IMR-90 (cell line): ENCODE measurements around the gene METRNL. TPM values are rescaled to one million over a fixed set of nuclear protein-coding genes. Genes with fewer than 3 reads are reported as not detected.

Experiments
- ATAC-seq: fragments of 200-7000 bp; cut with Tn5 transposase; 2 replicates; pipeline ENCODE4 v1.9.1; 2020; ENCODE audit warnings: low read depth, mild to moderate bottlenecking, moderate library complexity
- BruUV-seq: library from RNA; stranded (reverse); fragments of 400-500 nt; replicated peaks from 2 replicates; lab custom pipeline; 2021; lab: Mats Ljungman, UMichigan
- CTCF ChIA-PET: fragments of 300-600 bp; formaldehyde crosslinking; extraction: SDS; loops from one replicate; lab custom pipeline; 2021; ENCODE audit warnings: antibody characterized with exemption; lab: Yijun Ruan, JAX
- POLR2A ChIA-PET: fragments of 300-600 bp; sonication (Branson Sonifier 250); formaldehyde crosslinking; loops from one replicate; lab custom pipeline; 2022; ENCODE audit warnings: antibody characterized with exemption; ENCODE audit not compliant: unreplicated experiment; lab: Charles Lee
- DNase-seq: peaks from one replicate; pipeline ENCODE4 v3.0.0; 2013
- H2AFZ ChIP-seq: replicated peaks from 2 replicates; pipeline ENCODE3; 2013; ENCODE audit warnings: low read length, mild to moderate bottlenecking; ENCODE audit not compliant: poor library complexity
- H2AK5ac ChIP-seq: 2 replicates; pipeline ENCODE4 v1.6.1; 2013; ENCODE audit warnings: low read depth, low read length, inconsistent platforms
- H2AK9ac ChIP-seq: replicated peaks from 2 replicates; pipeline ENCODE3; 2013; ENCODE audit warnings: mild to moderate bottlenecking, low read depth, low read length, moderate library complexity; ENCODE audit not compliant: poor library complexity
- H2BK120ac ChIP-seq: 2 replicates; pipeline ENCODE4 v1.6.1; 2013; ENCODE audit warnings: low read depth, low read length, inconsistent platforms
- H2BK15ac ChIP-seq: 3 replicates; pipeline ENCODE4 v1.6.1; 2013; ENCODE audit warnings: low read depth, low read length, inconsistent platforms
- H2BK20ac ChIP-seq: 2 replicates; pipeline ENCODE4 v1.6.1; 2013; ENCODE audit warnings: low read depth, mild to moderate bottlenecking, inconsistent platforms, low read length, moderate library complexity
- H2BK5ac ChIP-seq: 2 replicates; pipeline ENCODE4 v1.6.1; 2013; ENCODE audit warnings: mild to moderate bottlenecking, low read depth, low read length, inconsistent platforms; ENCODE audit not compliant: poor library complexity, severe bottlenecking
- H3K14ac ChIP-seq: replicated peaks from 2 replicates; pipeline ENCODE4 v1.6.1; 2013; ENCODE audit warnings: low read depth, low read length, inconsistent platforms
- H3K18ac ChIP-seq: 2 replicates; pipeline ENCODE4 v1.6.1; 2013; ENCODE audit warnings: low read depth, low read length, control low read depth
- H3K23ac ChIP-seq: 2 replicates; pipeline ENCODE4 v1.6.1; 2013; ENCODE audit warnings: low read depth, low read length, inconsistent platforms
- H3K27ac ChIP-seq: 2 replicates; pipeline ENCODE4 v1.5.1; 2013; ENCODE audit warnings: mild to moderate bottlenecking, control low read depth, low read length; ENCODE audit not compliant: insufficient read depth
- H3K27me3 ChIP-seq: 2 replicates; pipeline ENCODE4 v1.6.1; 2013; ENCODE audit warnings: low read length; ENCODE audit not compliant: control insufficient read depth, insufficient read depth
- H3K36me3 ChIP-seq: 2 replicates; pipeline ENCODE4 v1.6.1; 2013; ENCODE audit warnings: low read length, mixed read lengths; ENCODE audit not compliant: control insufficient read depth, insufficient read depth
- H3K4ac ChIP-seq: 2 replicates; pipeline ENCODE4 v1.6.1; 2013; ENCODE audit warnings: low read depth, low read length, inconsistent platforms
- H3K4me1 ChIP-seq: 2 replicates; pipeline ENCODE4 v1.6.1; 2013; ENCODE audit warnings: low read length, mixed read lengths; ENCODE audit not compliant: control insufficient read depth, insufficient read depth
- H3K4me2 ChIP-seq: 2 replicates; pipeline ENCODE4 v1.6.1; 2013; ENCODE audit warnings: low read depth, mild to moderate bottlenecking, control low read depth, low read length, moderate library complexity
- H3K4me3 ChIP-seq: 2 replicates; pipeline ENCODE4 v1.5.1; 2013; ENCODE audit warnings: low read depth, mild to moderate bottlenecking, control low read depth, low read length, moderate library complexity; ENCODE audit not compliant: insufficient read depth
- H3K56ac ChIP-seq: 2 replicates; pipeline ENCODE4 v1.6.1; 2013; ENCODE audit warnings: low read length, inconsistent platforms; ENCODE audit not compliant: insufficient read depth; ENCODE audit errors: extremely low read depth
- H3K79me1 ChIP-seq, 2 experiments: 2 replicates each; pipeline ENCODE4 v1.6.1; 2013; ENCODE audit warnings: low read length in 2 of 2, inconsistent platforms in 1 of 2, low read depth in 1 of 2
- H3K9ac ChIP-seq: 2 replicates; pipeline ENCODE4 v1.6.1; 2013; ENCODE audit warnings: low read depth, low read length, control low read depth
- H3K9me1 ChIP-seq: 2 replicates; pipeline ENCODE4 v1.6.1; 2013; ENCODE audit warnings: low read length, inconsistent platforms; ENCODE audit not compliant: insufficient read depth
- H3K9me3 ChIP-seq: 2 replicates; pipeline ENCODE4 v1.6.1; 2013; ENCODE audit warnings: low read length; ENCODE audit not compliant: control insufficient read depth, insufficient read depth
- H4K20me1 ChIP-seq: 2 replicates; pipeline ENCODE4 v1.6.1; 2013; ENCODE audit warnings: low read length, inconsistent platforms; ENCODE audit not compliant: insufficient read depth
- H4K5ac ChIP-seq: 2 replicates; pipeline ENCODE4 v1.6.1; 2013; ENCODE audit warnings: mild to moderate bottlenecking, low read depth, low read length, control low read depth
- H4K8ac ChIP-seq, 2 experiments: 2 replicates each; pipeline ENCODE4 v1.6.1; 2013; ENCODE audit warnings: low read depth in 2 of 2, low read length in 2 of 2, control low read depth in 1 of 2, inconsistent platforms in 1 of 2
- H4K91ac ChIP-seq: 2 replicates; pipeline ENCODE4 v1.6.1; 2013; ENCODE audit warnings: low read depth, low read length, inconsistent platforms; ENCODE audit not compliant: insufficient read depth
- BHLHE40 ChIP-seq: fragments of 150-350 bp; IDR thresholded peaks from 2 replicates; pipeline ENCODE4 v1.6.1; 2016; ENCODE audit warnings: mild to moderate bottlenecking, low read depth, low read length
- CEBPB ChIP-seq: IDR thresholded peaks from 2 replicates; pipeline ENCODE4 v1.6.1; 2012; ENCODE audit warnings: low read depth, low read length, improper control_type of control experiment
- CHD1 ChIP-seq: IDR thresholded peaks from 2 replicates; pipeline ENCODE4 v1.6.1; 2012; ENCODE audit warnings: low read depth, low read length, improper control_type of control experiment
- FOS ChIP-seq: fragments of 150-350 bp; IDR thresholded peaks from 2 replicates; pipeline ENCODE4 v1.6.1; 2016; ENCODE audit warnings: low read depth, low read length
- MAFK ChIP-seq: IDR thresholded peaks from 2 replicates; pipeline ENCODE4 v1.6.1; 2012; ENCODE audit warnings: low read depth, low read length, improper control_type of control experiment
- MAZ ChIP-seq: IDR thresholded peaks from 2 replicates; pipeline ENCODE4 v1.6.1; 2012; ENCODE audit warnings: low read depth, mild to moderate bottlenecking, low read length, improper control_type of control experiment, moderate library complexity, borderline replicate concordance
- MXI1 ChIP-seq: IDR thresholded peaks from 2 replicates; pipeline ENCODE4 v1.6.1; 2012; ENCODE audit warnings: low read depth, mild to moderate bottlenecking, low read length, moderate library complexity, borderline replicate concordance
- NFE2L2 ChIP-seq: fragments of 150-350 bp; IDR thresholded peaks from 2 replicates; pipeline ENCODE4 v1.6.1; 2016; ENCODE audit warnings: low read depth, mild to moderate bottlenecking, low read length
- POLR2A ChIP-seq: IDR thresholded peaks from 2 replicates; pipeline ENCODE4 v1.6.1; 2012; ENCODE audit warnings: mild to moderate bottlenecking, low read depth, low read length
- RAD21 ChIP-seq: IDR thresholded peaks from 2 replicates; pipeline ENCODE4 v1.6.1; 2012; ENCODE audit warnings: low read length, improper control_type of control experiment
- RCOR1 ChIP-seq: IDR thresholded peaks from 2 replicates; pipeline ENCODE4 v1.6.1; 2012; ENCODE audit warnings: mild to moderate bottlenecking, low read length, improper control_type of control experiment; ENCODE audit not compliant: insufficient replicate concordance
- RFX5 ChIP-seq: IDR thresholded peaks from 2 replicates; pipeline ENCODE4 v1.8.0; 2012; ENCODE audit warnings: low read depth, mild to moderate bottlenecking, low read length, moderate library complexity
- SMC3 ChIP-seq: fragments of 150-350 bp; IDR thresholded peaks from 2 replicates; pipeline ENCODE4 v1.6.1; 2016; ENCODE audit warnings: low read depth, mild to moderate bottlenecking, antibody characterized with exemption, low read length, moderate library complexity
- WGBS, 2 experiments: methylation state at CpG; one replicate each; pipeline versions ENCODE4 v1.1.5 to v1.1.7; 2013; ENCODE audit warnings: missing lambda C conversion rate in 2 of 2; ENCODE audit not compliant: insufficient read length in 1 of 2; ENCODE audit errors: extremely low coverage in 2 of 2; 5-methylcytosine and 5-hydroxymethylcytosine counted together
- dilution Hi-C: fragments of 300-500 bp; cut with HindIII; formaldehyde crosslinking; loops from one replicate; pipeline ENCODE4 v1.14.3; 2018; ENCODE audit warnings: low sequenced_read_pairs; ENCODE audit not compliant: unreplicated experiment
- in situ Hi-C: fragments of 300-500 bp; cut with MboI; formaldehyde crosslinking; loops from 3 replicates; pipeline ENCODE4 v1.14.3; 2019; ENCODE audit warnings: low sequenced_read_pairs, inconsistent platforms, mixed read lengths
- intact Hi-C: fragments of 100-400 bp; cut with micrococcal nuclease; formaldehyde crosslinking; loops from 2 replicates; pipeline ENCODE4 v1.10.0; 2022
- polyA plus RNA-seq, 3 experiments: library from polyadenylated mRNA; depleted of rRNA; stranded (reverse); fragments of >200 nt; gene quantifications; 2 replicates each; pipeline ENCODE4 v1.2.3, GENCODE V29; 2012; ENCODE audit warnings: low replicate concordance in 1 of 3
- total RNA-seq: library from RNA; depleted of rRNA; stranded (reverse); fragments of >200 nt; gene quantifications from 2 replicates; pipeline ENCODE4 v1.2.3, GENCODE V29; 2012
- TF ChIP-seq, protein P1 (sequence below): fragments of 150-350 bp; IDR thresholded peaks from 2 replicates; pipeline ENCODE4 v1.6.1; 2017; ENCODE audit warnings: mild to moderate bottlenecking, antibody characterized with exemption, low read length, low read depth
- TF ChIP-seq, protein P2 (sequence below): fragments of 150-350 bp; IDR thresholded peaks from 2 replicates; pipeline ENCODE4 v1.6.1; 2016; ENCODE audit warnings: low read depth, mild to moderate bottlenecking, low read length, moderate library complexity, borderline replicate concordance
- TF ChIP-seq, protein P3 (sequence below): conservative IDR thresholded peaks from 2 replicates; pipeline ENCODE4 v1.5.1; 2012; ENCODE audit warnings: mild to moderate bottlenecking, low read depth, low read length, improper control_type of control experiment

METRNL gene
- total and polyA plus RNA-seq, 2 of the 4 experiments (the other 2 are of a cell fraction): 17.9 to 48.2 TPM

DNA sequence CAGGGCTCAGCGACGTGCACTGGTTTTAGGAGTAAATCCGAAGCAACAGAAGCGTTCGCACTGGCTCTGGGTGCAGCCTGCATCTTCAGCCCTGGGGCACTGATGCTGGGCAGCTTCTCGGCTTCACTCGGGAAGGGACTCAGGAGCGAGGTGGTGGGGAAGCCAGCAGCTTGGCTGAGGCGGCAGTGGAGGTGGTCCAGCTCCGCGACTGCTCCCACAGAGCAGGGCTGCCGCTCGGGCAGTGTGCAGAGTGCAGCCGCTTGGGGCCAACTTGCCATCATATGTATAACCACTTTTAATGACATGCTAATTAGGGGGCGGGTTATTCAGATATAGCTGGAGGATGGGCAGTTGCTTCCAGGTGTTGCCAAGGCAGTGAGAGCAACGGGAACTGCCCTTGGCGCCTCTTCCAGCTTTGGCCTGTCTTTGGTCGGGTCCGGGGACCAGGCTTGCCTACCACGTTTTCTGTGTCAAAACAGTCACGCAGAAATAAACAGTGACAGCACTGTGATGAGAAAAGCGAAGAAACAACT lies 26.7 kb downstream of the METRNL start:
- Histone ChIP-seq H3K23ac (no peak overlapping the region), H3K79me1 (no peaks in the 10 kb centered on the region), H3K4me1 (peaks cover 29% of the 10 kb centered on the region), H2AK9ac (no peak overlapping the region), H2BK5ac (no peak overlapping the region), H2BK15ac (no peak overlapping the region), H2BK120ac (no peak overlapping the region), H3K27ac (no peak overlapping the region), H3K4me2 (no peak overlapping the region), H3K9me1 (peaks cover 12% of the 10 kb centered on the region), H3K18ac (no peak overlapping the region), H4K5ac (no peak overlapping the region), H3K27me3 (no peaks in the 10 kb centered on the region), H3K56ac (no peak overlapping the region), H3K36me3 (no peaks in the 10 kb centered on the region), H3K14ac (no peak overlapping the region), H4K20me1 (no peaks in the 10 kb centered on the region), H4K91ac (0 out of 2 replicates have a peak overlapping the region, but pooled peaks have one; percentile 26), H3K9me3 (peaks cover 4% of the 10 kb centered on the region; the same call in 1 of the 2 replicates), H2AFZ (no peak overlapping the region), H4K8ac (no peak overlapping the region), H3K4me3 (no peak overlapping the region), H3K4ac (0 out of 2 replicates have a peak overlapping the region, but pooled peaks have one; percentile 20), H2BK20ac (no peak overlapping the region), H3K9ac (no peak overlapping the region), H2AK5ac (peak overlapping the region; percentile 27)
- POLR2A ChIA-PET: no interaction called here
- intact Hi-C loops: no loop called here
- TF ChIP-seq POLR2A: no peak
- no peak for TF ChIP-seq RFX5
- no peak for TF ChIP-seq FOS
- TF ChIP-seq, protein P1, sequence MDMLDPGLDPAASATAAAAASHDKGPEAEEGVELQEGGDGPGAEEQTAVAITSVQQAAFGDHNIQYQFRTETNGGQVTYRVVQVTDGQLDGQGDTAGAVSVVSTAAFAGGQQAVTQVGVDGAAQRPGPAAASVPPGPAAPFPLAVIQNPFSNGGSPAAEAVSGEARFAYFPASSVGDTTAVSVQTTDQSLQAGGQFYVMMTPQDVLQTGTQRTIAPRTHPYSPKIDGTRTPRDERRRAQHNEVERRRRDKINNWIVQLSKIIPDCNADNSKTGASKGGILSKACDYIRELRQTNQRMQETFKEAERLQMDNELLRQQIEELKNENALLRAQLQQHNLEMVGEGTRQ: no peak
- no peak for TF ChIP-seq CHD1
- TF ChIP-seq RAD21: no peak
- TF ChIP-seq BHLHE40: no peak
- TF ChIP-seq SMC3: no peak
- TF ChIP-seq NFE2L2: no peak
- TF ChIP-seq MAFK: no peak
- no peak for TF ChIP-seq RCOR1
- TF ChIP-seq, protein P2, sequence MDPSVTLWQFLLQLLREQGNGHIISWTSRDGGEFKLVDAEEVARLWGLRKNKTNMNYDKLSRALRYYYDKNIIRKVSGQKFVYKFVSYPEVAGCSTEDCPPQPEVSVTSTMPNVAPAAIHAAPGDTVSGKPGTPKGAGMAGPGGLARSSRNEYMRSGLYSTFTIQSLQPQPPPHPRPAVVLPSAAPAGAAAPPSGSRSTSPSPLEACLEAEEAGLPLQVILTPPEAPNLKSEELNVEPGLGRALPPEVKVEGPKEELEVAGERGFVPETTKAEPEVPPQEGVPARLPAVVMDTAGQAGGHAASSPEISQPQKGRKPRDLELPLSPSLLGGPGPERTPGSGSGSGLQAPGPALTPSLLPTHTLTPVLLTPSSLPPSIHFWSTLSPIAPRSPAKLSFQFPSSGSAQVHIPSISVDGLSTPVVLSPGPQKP: no peak
- no peak for TF ChIP-seq MXI1
- TF ChIP-seq, protein P3, sequence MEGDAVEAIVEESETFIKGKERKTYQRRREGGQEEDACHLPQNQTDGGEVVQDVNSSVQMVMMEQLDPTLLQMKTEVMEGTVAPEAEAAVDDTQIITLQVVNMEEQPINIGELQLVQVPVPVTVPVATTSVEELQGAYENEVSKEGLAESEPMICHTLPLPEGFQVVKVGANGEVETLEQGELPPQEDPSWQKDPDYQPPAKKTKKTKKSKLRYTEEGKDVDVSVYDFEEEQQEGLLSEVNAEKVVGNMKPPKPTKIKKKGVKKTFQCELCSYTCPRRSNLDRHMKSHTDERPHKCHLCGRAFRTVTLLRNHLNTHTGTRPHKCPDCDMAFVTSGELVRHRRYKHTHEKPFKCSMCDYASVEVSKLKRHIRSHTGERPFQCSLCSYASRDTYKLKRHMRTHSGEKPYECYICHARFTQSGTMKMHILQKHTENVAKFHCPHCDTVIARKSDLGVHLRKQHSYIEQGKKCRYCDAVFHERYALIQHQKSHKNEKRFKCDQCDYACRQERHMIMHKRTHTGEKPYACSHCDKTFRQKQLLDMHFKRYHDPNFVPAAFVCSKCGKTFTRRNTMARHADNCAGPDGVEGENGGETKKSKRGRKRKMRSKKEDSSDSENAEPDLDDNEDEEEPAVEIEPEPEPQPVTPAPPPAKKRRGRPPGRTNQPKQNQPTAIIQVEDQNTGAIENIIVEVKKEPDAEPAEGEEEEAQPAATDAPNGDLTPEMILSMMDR: no peak
- TF ChIP-seq CEBPB: no peak
- TF ChIP-seq MAZ: no peak
- 51% methylated on average over 7 of the region's 22 CpGs; no CpG with 5 or more reads in 1 of the 2 experiments for WGBS, 2 experiments
- ATAC-seq (no peak), DNase-seq (no peak)
- in situ Hi-C loops: no loop called here
- CTCF ChIA-PET: no interaction called here
- dilution Hi-C loops: no loop called here
- TSS peak; percentile 37 for BruUV-seq
